GM18505 (cell line): Measurements from ENCODE around the gene MS4A4A.
A peak's percentile ranks its signal among the peaks of the same experiment; 100 is the strongest.

Source experiments
- ATAC-seq: cut with Tn5 transposase; IDR thresholded peaks from one replicate; pipeline ENCODE4 v1.9.1; 2021; ENCODE audit not compliant: unreplicated experiment
- POLR2A ChIP-seq: IDR thresholded peaks from 4 replicates; pipeline ENCODE4 v1.6.1; 2011; ENCODE audit warnings: borderline replicate concordance; ENCODE audit not compliant: insufficient read depth, insufficient read length; ENCODE audit errors: extremely low read depth

The MS4A4A gene

GRCh38 chr11:60280412-60280811 is at the start of gene MS4A4A:
TSS of gene MS4A4A (plus strand) at chr11:60280666. CDS start at chr11:60280676, 10 bp downstream.
- no peak for TF ChIP-seq POLR2A
- ATAC-seq = peak; percentile 73

GRCh38 chr11:60230681-60231080 is 49.8 kb upstream of the MS4A4A start:
- ATAC-seq = no peak
- TF ChIP-seq POLR2A = no peak

- no peak for ATAC-seq
Observed at GRCh38 chr11:60235321-60235720, 45.1 kb upstream of the MS4A4A start.

GRCh38 chr11:60240662-60241061 is 39.8 kb upstream of the MS4A4A start:
- no peak for ATAC-seq
- no peak for TF ChIP-seq POLR2A

More at GRCh38 chr11:60235321-60235720, 45.1 kb upstream of the MS4A4A start:
- no peak for TF ChIP-seq POLR2A

GRCh38 chr11:60241786-60242185 is 38.7 kb upstream of the MS4A4A start:
- ATAC-seq = no peak
- no peak for TF ChIP-seq POLR2A

GRCh38 chr11:60242740-60243239 is 37.7 kb upstream of the MS4A4A start, which contains the start of gene MS4A4E:
TSS of gene MS4A4E (minus strand) at chr11:60243137. CDS start at chr11:60230055, 13,082 bp downstream.
- no peak for TF ChIP-seq POLR2A
- ATAC-seq = no peak

- TF ChIP-seq POLR2A = no peak
- ATAC-seq = no peak
Observed at GRCh38 chr11:60251485-60252212, 28.8 kb upstream of the MS4A4A start.

- no peak for TF ChIP-seq POLR2A
- no peak for ATAC-seq
Observed at GRCh38 chr11:60252213-60253108, 28.0 kb upstream of the MS4A4A start.

- no peak for ATAC-seq
Observed at GRCh38 chr11:60257956-60258722, 22.3 kb upstream of the MS4A4A start.

GRCh38 chr11:60261014-60261413 is 19.5 kb upstream of the MS4A4A start:
- no peak for ATAC-seq
- TF ChIP-seq POLR2A = no peak

More at GRCh38 chr11:60257956-60258722, 22.3 kb upstream of the MS4A4A start:
- no peak for TF ChIP-seq POLR2A

- no peak for TF ChIP-seq POLR2A
- ATAC-seq = no peak
Observed at GRCh38 chr11:60263402-60263801, 17.1 kb upstream of the MS4A4A start.

GRCh38 chr11:60264644-60265043 is 15.8 kb upstream of the MS4A4A start:
- TF ChIP-seq POLR2A = no peak
- ATAC-seq = no peak

GRCh38 chr11:60265373-60266214 is 14.9 kb upstream of the MS4A4A start:
- TF ChIP-seq POLR2A = no peak

GRCh38 chr11:60274416-60274815 is 6.0 kb upstream of the MS4A4A start:
- no peak for ATAC-seq
- no peak for TF ChIP-seq POLR2A

More at GRCh38 chr11:60265373-60266214, 14.9 kb upstream of the MS4A4A start:
- no peak for ATAC-seq
